ENCODE measurements around the gene AIG1. TPM values are rescaled to one million over a fixed set of nuclear protein-coding genes. Genes with fewer than 3 reads are reported as not detected.

AIG1 gene
- total RNA-seq, 1 experiment from 2014 or later, result 51.1 TPM

DNA sequence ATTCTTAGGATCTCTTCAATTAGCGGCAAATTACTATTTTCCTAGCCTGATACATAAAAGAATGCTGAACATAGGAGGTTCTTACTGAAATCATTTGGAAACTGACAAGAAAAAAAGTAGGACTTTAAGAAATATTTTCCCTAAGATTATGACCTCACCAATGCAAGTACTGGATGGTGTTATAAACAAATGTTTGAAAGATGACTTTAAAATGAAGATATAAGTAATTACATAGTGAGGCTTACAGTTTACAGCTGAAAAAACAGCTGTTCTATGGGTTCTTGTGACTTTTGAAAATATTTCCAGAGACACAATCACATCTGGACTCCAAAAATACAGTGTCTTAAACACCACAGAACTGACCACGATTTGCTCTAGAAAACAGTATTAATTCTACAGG, 324.9 kb downstream of the AIG1 start:
- ChIA-PET RAD21 (ENCODE audit: low non-redundant PET in 1 of 2, low total read pairs in 2 of 2, uncharacterized antibody in 2 of 2, unreplicated experiment in 2 of 2) (no interaction called here), CTCF (no interaction called here), POLR2A (no interaction called here)
- H3K27me3 ChIP-seq (ENCODE audit: insufficient read depth, low read length), result no peaks in the 10 kb centered on the region
- H3K79me2 ChIP-seq (ENCODE audit: insufficient read depth, low read length), result no peaks in the 10 kb centered on the region
- H3K9me2 ChIP-seq (ENCODE audit: insufficient read depth), result no peaks in the 10 kb centered on the region
- H2AFZ ChIP-seq (ENCODE audit: low read depth, low read length, poor library complexity, severe bottlenecking), result no peak overlapping the region
- no peak overlapping the region for H3K9ac ChIP-seq (ENCODE audit: low read length)
- H4K20me1 ChIP-seq (ENCODE audit: insufficient read depth), result no peaks in the 10 kb centered on the region
- no peak for DNase-seq (ENCODE audit: low read depth, low spot score)
- intact Hi-C loops (cut with micrococcal nuclease), result no loop called here
- H3K36me3 ChIP-seq (ENCODE audit: control insufficient read depth in 1 of 2, insufficient read depth in 2 of 2, low read length in 2 of 2), result no peaks in the 10 kb centered on the region
- no peaks in the 10 kb centered on the region for H3K9me3 ChIP-seq (ENCODE audit: control insufficient read depth in 1 of 2, insufficient read depth in 1 of 2, low read depth in 1 of 2, low read length in 2 of 2)
- no peak for ATAC-seq
- H3K4me3 ChIP-seq (replicated peaks in 1 of 2; ENCODE audit: low read depth in 1 of 2, low read length in 2 of 2), result no peak overlapping the region
- no peak overlapping the region for H3K4me2 ChIP-seq (ENCODE audit: low read length)
- no TSS peak for BruUV-seq (replicated peaks)
- no peaks in the 10 kb centered on the region for H3K4me1 ChIP-seq (ENCODE audit: control insufficient read depth in 1 of 2, insufficient read depth in 2 of 2, low read length in 2 of 2)
- H3K27ac ChIP-seq (ENCODE audit: low read depth, low read length), result no peak overlapping the region
- TF ChIP-seq POLR2AphosphoS5 (IDR thresholded peaks at IDR 0.05; ENCODE audit: low read depth, low read length) (no peak), CBX3 (IDR thresholded peaks at IDR 0.05; ENCODE audit: low read depth) (no peak), POLR2A (IDR thresholded peaks at IDR 0.05; ENCODE audit: borderline replicate concordance, extremely low read depth, insufficient read depth, insufficient read length) (no peak), ZNF274 (IDR thresholded peaks at IDR 0.05; ENCODE audit: low read depth, low read length) (no peak)
- TF ChIP-seq, protein P1, sequence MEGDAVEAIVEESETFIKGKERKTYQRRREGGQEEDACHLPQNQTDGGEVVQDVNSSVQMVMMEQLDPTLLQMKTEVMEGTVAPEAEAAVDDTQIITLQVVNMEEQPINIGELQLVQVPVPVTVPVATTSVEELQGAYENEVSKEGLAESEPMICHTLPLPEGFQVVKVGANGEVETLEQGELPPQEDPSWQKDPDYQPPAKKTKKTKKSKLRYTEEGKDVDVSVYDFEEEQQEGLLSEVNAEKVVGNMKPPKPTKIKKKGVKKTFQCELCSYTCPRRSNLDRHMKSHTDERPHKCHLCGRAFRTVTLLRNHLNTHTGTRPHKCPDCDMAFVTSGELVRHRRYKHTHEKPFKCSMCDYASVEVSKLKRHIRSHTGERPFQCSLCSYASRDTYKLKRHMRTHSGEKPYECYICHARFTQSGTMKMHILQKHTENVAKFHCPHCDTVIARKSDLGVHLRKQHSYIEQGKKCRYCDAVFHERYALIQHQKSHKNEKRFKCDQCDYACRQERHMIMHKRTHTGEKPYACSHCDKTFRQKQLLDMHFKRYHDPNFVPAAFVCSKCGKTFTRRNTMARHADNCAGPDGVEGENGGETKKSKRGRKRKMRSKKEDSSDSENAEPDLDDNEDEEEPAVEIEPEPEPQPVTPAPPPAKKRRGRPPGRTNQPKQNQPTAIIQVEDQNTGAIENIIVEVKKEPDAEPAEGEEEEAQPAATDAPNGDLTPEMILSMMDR (IDR thresholded peaks at IDR 0.05 in 2 of 3, conservative IDR thresholded peaks at IDR 0.05 in 1 of 3; ENCODE audit: borderline replicate concordance in 1 of 3, insufficient read depth in 1 of 3, low read depth in 2 of 3, low read length in 2 of 3), result no peak
- TF ChIP-seq, protein P2, sequence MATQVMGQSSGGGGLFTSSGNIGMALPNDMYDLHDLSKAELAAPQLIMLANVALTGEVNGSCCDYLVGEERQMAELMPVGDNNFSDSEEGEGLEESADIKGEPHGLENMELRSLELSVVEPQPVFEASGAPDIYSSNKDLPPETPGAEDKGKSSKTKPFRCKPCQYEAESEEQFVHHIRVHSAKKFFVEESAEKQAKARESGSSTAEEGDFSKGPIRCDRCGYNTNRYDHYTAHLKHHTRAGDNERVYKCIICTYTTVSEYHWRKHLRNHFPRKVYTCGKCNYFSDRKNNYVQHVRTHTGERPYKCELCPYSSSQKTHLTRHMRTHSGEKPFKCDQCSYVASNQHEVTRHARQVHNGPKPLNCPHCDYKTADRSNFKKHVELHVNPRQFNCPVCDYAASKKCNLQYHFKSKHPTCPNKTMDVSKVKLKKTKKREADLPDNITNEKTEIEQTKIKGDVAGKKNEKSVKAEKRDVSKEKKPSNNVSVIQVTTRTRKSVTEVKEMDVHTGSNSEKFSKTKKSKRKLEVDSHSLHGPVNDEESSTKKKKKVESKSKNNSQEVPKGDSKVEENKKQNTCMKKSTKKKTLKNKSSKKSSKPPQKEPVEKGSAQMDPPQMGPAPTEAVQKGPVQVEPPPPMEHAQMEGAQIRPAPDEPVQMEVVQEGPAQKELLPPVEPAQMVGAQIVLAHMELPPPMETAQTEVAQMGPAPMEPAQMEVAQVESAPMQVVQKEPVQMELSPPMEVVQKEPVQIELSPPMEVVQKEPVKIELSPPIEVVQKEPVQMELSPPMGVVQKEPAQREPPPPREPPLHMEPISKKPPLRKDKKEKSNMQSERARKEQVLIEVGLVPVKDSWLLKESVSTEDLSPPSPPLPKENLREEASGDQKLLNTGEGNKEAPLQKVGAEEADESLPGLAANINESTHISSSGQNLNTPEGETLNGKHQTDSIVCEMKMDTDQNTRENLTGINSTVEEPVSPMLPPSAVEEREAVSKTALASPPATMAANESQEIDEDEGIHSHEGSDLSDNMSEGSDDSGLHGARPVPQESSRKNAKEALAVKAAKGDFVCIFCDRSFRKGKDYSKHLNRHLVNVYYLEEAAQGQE (IDR thresholded peaks at IDR 0.05; ENCODE audit: low read depth), result no peak
